H9 (cell line): ENCODE measurements around the gene WNT9A. TPM values are rescaled to one million over a fixed set of nuclear protein-coding genes. Genes with fewer than 3 reads are reported as not detected.

Experiments used
- DNase-seq: peaks from one replicate; pipeline ENCODE4 v3.0.0-alpha.2; 2017
- H2AFZ ChIP-seq: one replicate; pipeline ENCODE4 v1.6.1; 2013; ENCODE audit warnings: mild to moderate bottlenecking, low read length, control low read depth, moderate library complexity
- H2AK5ac ChIP-seq: 2 replicates; pipeline ENCODE4 v1.6.1; 2013; ENCODE audit warnings: low read length, control low read depth, mixed read lengths; ENCODE audit not compliant: insufficient read length
- H2BK120ac ChIP-seq: one replicate; pipeline ENCODE4 v1.6.1; 2013; ENCODE audit warnings: low read depth, mild to moderate bottlenecking, low read length, control low read depth, inconsistent platforms; ENCODE audit not compliant: poor library complexity, severe bottlenecking
- H2BK12ac ChIP-seq: 2 replicates; pipeline ENCODE4 v1.6.1; 2013; ENCODE audit warnings: low read length, control low read depth, mixed read lengths, low read depth; ENCODE audit not compliant: insufficient read length
- H2BK15ac ChIP-seq: 2 replicates; pipeline ENCODE4 v1.6.1; 2013; ENCODE audit warnings: low read depth, low read length, control low read depth
- H2BK20ac ChIP-seq: one replicate; pipeline ENCODE4 v1.6.1; 2013; ENCODE audit warnings: low read depth, mild to moderate bottlenecking, low read length, control low read depth, inconsistent platforms; ENCODE audit not compliant: poor library complexity, severe bottlenecking
- H2BK5ac ChIP-seq: 2 replicates; pipeline ENCODE4 v1.6.1; 2013; ENCODE audit warnings: low read length, control low read depth, mixed read lengths; ENCODE audit not compliant: insufficient read length
- H3K14ac ChIP-seq: 2 replicates; pipeline ENCODE4 v1.6.1; 2013; ENCODE audit warnings: low read length, control low read depth; ENCODE audit not compliant: insufficient read depth
- H3K18ac ChIP-seq: 2 replicates; pipeline ENCODE4 v1.6.1; 2013; ENCODE audit warnings: low read depth, mild to moderate bottlenecking, mixed read lengths, low read length, control low read depth; ENCODE audit not compliant: insufficient read length
- H3K23ac ChIP-seq: 2 replicates; pipeline ENCODE4 v1.6.1; 2013; ENCODE audit warnings: low read length, control low read depth, mixed read lengths, low read depth; ENCODE audit not compliant: insufficient read length
- H3K23me2 ChIP-seq: 2 replicates; pipeline ENCODE4 v1.6.1; 2013; ENCODE audit warnings: low read depth, mild to moderate bottlenecking, mixed read lengths, low read length, control low read depth; ENCODE audit not compliant: insufficient read length, poor library complexity, severe bottlenecking
- H3K27ac ChIP-seq: 2 replicates; pipeline ENCODE4 v1.5.1; 2013; ENCODE audit warnings: low read length, control low read depth, mixed read lengths, low read depth; ENCODE audit not compliant: insufficient read length
- H3K27me3 ChIP-seq: 2 replicates; pipeline ENCODE4 v1.6.1; 2013; ENCODE audit warnings: low read length, control low read depth, inconsistent platforms; ENCODE audit not compliant: insufficient read depth
- H3K4ac ChIP-seq: 2 replicates; pipeline ENCODE4 v1.6.1; 2013; ENCODE audit warnings: low read depth, mild to moderate bottlenecking, control low read depth, inconsistent platforms, low read length, moderate library complexity
- H3K4me1 ChIP-seq: 2 replicates; pipeline ENCODE4 v1.6.1; 2013; ENCODE audit warnings: low read length, control low read depth, inconsistent platforms; ENCODE audit not compliant: insufficient read depth
- H3K4me2 ChIP-seq: 2 replicates; pipeline ENCODE4 v1.6.1; 2013; ENCODE audit warnings: low read length, control low read depth, mixed read lengths; ENCODE audit not compliant: insufficient read length, insufficient read depth
- H3K56ac ChIP-seq: 2 replicates; pipeline ENCODE4 v1.6.1; 2013; ENCODE audit warnings: low read depth, mild to moderate bottlenecking, mixed read lengths, low read length, control low read depth; ENCODE audit not compliant: insufficient read length
- H3K79me1 ChIP-seq: 2 replicates; pipeline ENCODE4 v1.6.1; 2013; ENCODE audit warnings: low read depth, mild to moderate bottlenecking, moderate library complexity, low read length, control low read depth, inconsistent platforms; ENCODE audit not compliant: insufficient read depth, poor library complexity, severe bottlenecking
- H3K79me2 ChIP-seq: 2 replicates; pipeline ENCODE4 v1.6.1; 2013; ENCODE audit warnings: low read length, control low read depth, inconsistent platforms; ENCODE audit not compliant: insufficient read depth
- H3K9ac ChIP-seq: 2 replicates; pipeline ENCODE4 v1.6.1; 2013; ENCODE audit warnings: low read length, control low read depth, mixed read lengths; ENCODE audit not compliant: insufficient read length; ENCODE audit errors: extremely low read depth
- H3K9me3 ChIP-seq: one replicate; pipeline ENCODE4 v1.6.1; 2013; ENCODE audit warnings: low read depth, low read length, inconsistent platforms; ENCODE audit not compliant: control insufficient read depth
- H3T11ph ChIP-seq: one replicate; pipeline ENCODE4 v1.6.1; 2013; ENCODE audit warnings: mild to moderate bottlenecking, low read length, control low read depth, inconsistent platforms
- H4K20me1 ChIP-seq: one replicate; pipeline ENCODE4 v1.6.1; 2013; ENCODE audit not compliant: control insufficient read depth, insufficient read length, insufficient read depth
- H4K5ac ChIP-seq: 2 replicates; pipeline ENCODE4 v1.6.1; 2013; ENCODE audit warnings: low read depth, mild to moderate bottlenecking, mixed read lengths, low read length, control low read depth; ENCODE audit not compliant: insufficient read length
- H4K8ac ChIP-seq: replicated peaks from 2 replicates; pipeline ENCODE4 v1.6.1; 2013; ENCODE audit warnings: low read length, control low read depth, mixed read lengths, low read depth; ENCODE audit not compliant: insufficient read length
- H4K91ac ChIP-seq: 2 replicates; pipeline ENCODE4 v1.6.1; 2013; ENCODE audit warnings: low read depth, mild to moderate bottlenecking, moderate library complexity, mixed read lengths, low read length, control low read depth; ENCODE audit not compliant: insufficient read length
- H3K27ac Mint-ChIP-seq, 3 experiments: 2 replicates in 2 of 3; 3 replicates in 1 of 3; pipeline ENCODE4 v1.8.0; 2020 to 2021; ENCODE audit warnings: mixed read lengths in 3 of 3, mild to moderate bottlenecking in 1 of 3, moderate library complexity in 1 of 3
- H3K27me3 Mint-ChIP-seq: 2 replicates; pipeline ENCODE4 v1.8.0; 2021; ENCODE audit warnings: low read depth, mild to moderate bottlenecking, moderate library complexity, mixed read lengths
- H3K36me3 Mint-ChIP-seq, 3 experiments: 2 replicates in 2 of 3; 3 replicates in 1 of 3; pipeline ENCODE4 v1.8.0; 2020 to 2021; ENCODE audit warnings: low read depth in 3 of 3, mixed read lengths in 3 of 3; ENCODE audit not compliant: insufficient read depth in 1 of 3
- H3K4me1 Mint-ChIP-seq, 2 experiments: 2 replicates each; pipeline ENCODE4 v1.8.0; 2020; ENCODE audit warnings: mixed read lengths in 2 of 2
- H3K4me3 Mint-ChIP-seq, 2 experiments: 2 replicates in 1 of 2; 3 replicates in 1 of 2; pipeline ENCODE4 v1.8.0; 2020 to 2021; ENCODE audit warnings: mild to moderate bottlenecking in 2 of 2, mixed read lengths in 2 of 2, moderate library complexity in 1 of 2
- H3K9me3 Mint-ChIP-seq, 2 experiments: 2 replicates in 1 of 2; 3 replicates in 1 of 2; pipeline ENCODE4 v1.8.0; 2020; ENCODE audit warnings: mild to moderate bottlenecking in 2 of 2, mixed read lengths in 2 of 2, moderate library complexity in 1 of 2
- WGBS: extraction: QIAGEN DNeasy Blood & Tissue Kit; methylation state at CpG from one replicate; pipeline ENCODE4 v1.1.7; 2013; ENCODE audit warnings: missing lambda C conversion rate, low lambda C conversion rate, mixed read lengths; ENCODE audit not compliant: insufficient read length; ENCODE audit errors: extremely low coverage; 5-methylcytosine and 5-hydroxymethylcytosine counted together
- total RNA-seq: library from RNA; stranded (reverse); gene quantifications from 2 replicates; pipeline ENCODE4 v1.2.1, GENCODE V29; 2021
- TF ChIP-seq, protein P1 (sequence below): fragments of 200-600 bp; sonication (generic); conservative IDR thresholded peaks from 3 replicates; pipeline ENCODE4 v1.8.0; 2021; ENCODE audit warnings: antibody characterized with exemption, mild to moderate bottlenecking

The WNT9A gene
- total RNA-seq, 1 experiment from 2014 or later: 0.77 TPM

GRCh38 chr1:227949954-227950734 is 2.4 kb upstream of the WNT9A start:
- Histone ChIP-seq H2BK12ac (no peak overlapping the region), H3K56ac (no peak overlapping the region), H2BK5ac (no peak overlapping the region), H2AK5ac (no peak overlapping the region), H3K4me1 (no peaks in the 10 kb centered on the region), H3K79me1 (no peaks in the 10 kb centered on the region), H3T11ph (no peak overlapping the region), H4K20me1 (no peaks in the 10 kb centered on the region), H3K23ac (no peak overlapping the region), H4K5ac (no peak overlapping the region), H2BK120ac (no peak overlapping the region), H3K9me3 (no peaks in the 10 kb centered on the region), H2BK20ac (no peak overlapping the region), H3K18ac (no peak overlapping the region), H4K8ac (no peak overlapping the region), H3K23me2 (peaks cover 15% of the 10 kb centered on the region), H4K91ac (no peak overlapping the region), H3K4ac (no peak overlapping the region), H3K14ac (no peak overlapping the region), H2BK15ac (no peak overlapping the region), H3K79me2 (no peaks in the 10 kb centered on the region), H3K4me2 (no peak overlapping the region), H3K27ac (no peak overlapping the region), H2AFZ (no peak overlapping the region), H3K27me3 (peaks cover 12% of the 10 kb centered on the region; the same call in 1 of the 2 replicates), H3K9ac (no peak overlapping the region)
- H3K27me3 Mint-ChIP-seq: peaks cover 54% of the 10 kb centered on the region
- TF ChIP-seq, protein P1, sequence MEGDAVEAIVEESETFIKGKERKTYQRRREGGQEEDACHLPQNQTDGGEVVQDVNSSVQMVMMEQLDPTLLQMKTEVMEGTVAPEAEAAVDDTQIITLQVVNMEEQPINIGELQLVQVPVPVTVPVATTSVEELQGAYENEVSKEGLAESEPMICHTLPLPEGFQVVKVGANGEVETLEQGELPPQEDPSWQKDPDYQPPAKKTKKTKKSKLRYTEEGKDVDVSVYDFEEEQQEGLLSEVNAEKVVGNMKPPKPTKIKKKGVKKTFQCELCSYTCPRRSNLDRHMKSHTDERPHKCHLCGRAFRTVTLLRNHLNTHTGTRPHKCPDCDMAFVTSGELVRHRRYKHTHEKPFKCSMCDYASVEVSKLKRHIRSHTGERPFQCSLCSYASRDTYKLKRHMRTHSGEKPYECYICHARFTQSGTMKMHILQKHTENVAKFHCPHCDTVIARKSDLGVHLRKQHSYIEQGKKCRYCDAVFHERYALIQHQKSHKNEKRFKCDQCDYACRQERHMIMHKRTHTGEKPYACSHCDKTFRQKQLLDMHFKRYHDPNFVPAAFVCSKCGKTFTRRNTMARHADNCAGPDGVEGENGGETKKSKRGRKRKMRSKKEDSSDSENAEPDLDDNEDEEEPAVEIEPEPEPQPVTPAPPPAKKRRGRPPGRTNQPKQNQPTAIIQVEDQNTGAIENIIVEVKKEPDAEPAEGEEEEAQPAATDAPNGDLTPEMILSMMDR: no peak
- H3K36me3 Mint-ChIP-seq: no peaks in the 10 kb centered on the region
- H3K27ac Mint-ChIP-seq: no peak overlapping the region
- peak overlapping the region; percentile 27 to 35; a peak in 1 of 5 replicates for H3K4me3 Mint-ChIP-seq
- no CpG with 5 or more reads among the region's 13 CpGs for WGBS
- H3K4me1 Mint-ChIP-seq: peaks cover 13 to 15% of the 10 kb centered on the region in 2 experiments
- DNase-seq: no peak
- H3K9me3 Mint-ChIP-seq: peaks cover 3 to 4% of the 10 kb centered on the region in 2 experiments; a peak in 4 of 5 replicates
